HUDEP-2 (cell line): ENCODE results near the gene KBTBD6.
A peak's percentile ranks its signal among the peaks of the same experiment; 100 is the strongest.
"Not testable (repeated sequence)": the region's sequence is repeated elsewhere in the genome, so short reads cannot be mapped to it uniquely, and the experiment has no call there.

Experiments used
- DNase-seq, 76 experiments: peaks; one replicate each; lab custom pipeline; 2025; ENCODE audit not compliant: unreplicated experiment in 76 of 76; lab: John Stamatoyannopoulos, UW

Gene KBTBD6

DNA sequence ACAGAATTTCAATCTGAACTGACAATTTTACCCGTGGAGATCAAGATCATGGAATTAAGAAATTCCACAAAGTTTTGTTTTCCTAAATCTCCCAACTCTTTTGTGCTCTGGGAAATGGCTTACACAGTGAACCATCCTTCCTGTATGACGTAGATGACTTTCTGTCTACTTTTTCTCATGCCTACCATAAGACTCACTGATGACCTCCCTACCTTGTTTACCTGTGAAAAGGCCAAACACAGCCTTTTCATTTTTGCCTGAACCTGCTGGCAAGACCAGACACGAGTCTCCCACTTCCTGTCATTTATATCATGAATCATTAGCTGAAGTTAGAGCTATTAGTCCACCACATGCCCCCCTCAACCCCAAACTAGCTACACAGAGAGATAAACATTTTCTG is 4.6 kb upstream of the KBTBD6 start:
- DNase-seq, result no peak

DNA sequence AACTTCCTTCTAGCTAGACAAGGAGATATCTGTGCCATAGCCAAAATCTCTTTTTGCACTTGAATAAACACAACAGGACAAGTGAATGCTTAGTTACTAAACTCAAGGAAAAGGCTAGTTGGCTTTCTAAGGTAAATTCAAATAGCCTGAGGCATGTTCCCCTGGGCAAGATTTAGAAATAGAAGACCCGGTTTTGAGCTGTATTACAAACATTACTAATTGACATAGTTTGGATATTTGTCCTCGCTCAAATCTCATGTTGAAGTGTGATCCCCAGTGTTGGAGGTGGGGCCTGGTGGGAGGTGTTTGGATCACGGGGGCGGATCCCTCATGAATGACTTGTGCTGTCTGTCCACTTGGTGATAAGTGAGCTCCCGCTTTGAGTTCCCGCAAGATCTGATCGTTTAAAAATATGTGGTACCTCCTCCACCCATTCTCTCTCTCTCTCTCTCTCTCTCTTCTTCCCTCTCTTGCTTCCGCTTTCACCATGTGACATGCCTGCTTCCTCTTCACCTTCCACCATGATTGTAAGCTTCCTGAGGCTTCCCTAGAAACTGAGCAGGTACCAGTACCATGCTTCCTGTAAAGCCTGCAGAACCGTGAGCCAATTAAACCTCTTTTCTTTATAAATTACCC is 3.9 kb upstream of the KBTBD6 start:
- DNase-seq, result peak in 4 of 76 experiments; percentile 2 to 25 (median 12)

DNA sequence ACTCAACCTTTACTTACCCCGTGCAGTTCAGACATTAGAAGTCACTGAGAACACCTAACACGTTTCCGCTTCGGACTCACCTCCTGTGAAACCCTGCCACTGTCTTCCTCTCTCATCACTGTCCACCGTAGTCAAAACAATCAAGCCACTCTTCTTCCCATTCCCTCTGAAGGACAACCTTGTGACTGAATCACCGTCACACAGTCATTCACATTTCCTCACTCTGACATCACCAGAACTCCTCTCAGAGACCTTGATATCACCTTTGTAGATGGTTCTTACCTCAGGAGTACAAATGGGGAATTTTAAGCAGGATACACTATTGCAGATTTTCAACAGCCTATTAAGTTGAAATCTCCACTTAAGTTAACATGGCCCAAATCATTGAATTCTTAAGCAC is 1.3 kb upstream of the KBTBD6 start:
- no peak for DNase-seq

DNA sequence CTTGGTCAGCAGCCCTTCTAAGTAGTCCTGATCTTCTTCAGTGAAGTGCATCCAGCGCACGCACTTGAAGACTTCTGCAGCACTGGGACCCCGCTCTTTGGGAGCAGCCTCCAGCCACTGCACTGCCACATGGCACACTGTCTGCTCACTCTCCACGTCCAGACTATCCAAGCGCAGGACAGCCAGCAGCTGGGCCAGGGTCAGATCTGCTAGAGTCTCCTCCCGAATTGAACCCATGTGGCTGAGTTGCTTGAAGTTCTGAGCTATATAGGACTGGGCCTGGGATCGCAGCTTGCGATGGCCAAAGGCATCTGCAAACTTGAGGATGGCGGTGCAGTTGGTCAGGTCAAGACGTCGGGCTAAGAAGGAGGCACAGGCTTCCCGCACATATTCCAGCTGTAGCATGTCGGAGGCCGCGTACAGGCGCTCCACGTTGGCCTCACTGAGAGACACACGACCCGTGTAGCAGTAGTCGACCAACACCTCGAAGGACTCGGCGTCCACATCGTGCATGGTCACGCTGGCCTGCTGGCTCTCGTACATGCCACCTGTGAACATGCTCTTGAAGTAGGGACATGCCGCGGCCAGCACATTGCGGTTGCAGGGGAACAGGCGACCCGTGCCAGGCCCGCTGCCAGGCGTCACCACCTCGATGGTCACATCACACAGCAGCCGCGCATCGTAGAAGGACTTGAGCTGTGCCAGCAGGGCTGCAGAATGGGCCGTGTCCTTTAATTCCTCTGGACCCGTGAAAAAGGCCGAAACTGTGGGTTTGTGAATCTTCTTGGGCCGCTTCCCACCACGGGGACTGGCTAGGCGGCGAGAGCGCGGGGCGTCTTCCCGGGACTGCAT is 716 bp downstream of the KBTBD6 start:
- DNase-seq, result peak in 5 of 76 experiments; percentile 22 to 64 (median 45)

DNA sequence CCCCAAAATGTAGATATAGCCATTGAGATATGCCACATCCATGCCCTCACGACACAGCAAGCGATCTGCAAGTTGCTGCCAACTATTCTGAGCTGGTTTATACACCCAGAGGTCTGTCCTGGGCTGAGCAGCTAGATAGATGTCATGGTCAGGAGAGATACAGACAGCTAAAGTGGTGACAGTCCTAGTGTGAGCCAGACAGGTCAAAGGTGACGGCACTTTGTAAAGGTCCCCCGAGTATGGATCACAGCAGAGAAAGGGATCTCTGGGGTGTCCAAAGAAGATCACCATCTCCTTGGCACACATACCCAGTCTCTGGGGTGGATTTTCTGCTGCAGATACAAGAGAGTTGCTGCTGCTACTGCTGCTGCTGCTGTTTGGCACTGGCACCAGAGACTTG is 1.4 kb downstream of the KBTBD6 start:
- peak in 11 of 76 experiments; percentile 2 to 40 (median 14) for DNase-seq

DNA sequence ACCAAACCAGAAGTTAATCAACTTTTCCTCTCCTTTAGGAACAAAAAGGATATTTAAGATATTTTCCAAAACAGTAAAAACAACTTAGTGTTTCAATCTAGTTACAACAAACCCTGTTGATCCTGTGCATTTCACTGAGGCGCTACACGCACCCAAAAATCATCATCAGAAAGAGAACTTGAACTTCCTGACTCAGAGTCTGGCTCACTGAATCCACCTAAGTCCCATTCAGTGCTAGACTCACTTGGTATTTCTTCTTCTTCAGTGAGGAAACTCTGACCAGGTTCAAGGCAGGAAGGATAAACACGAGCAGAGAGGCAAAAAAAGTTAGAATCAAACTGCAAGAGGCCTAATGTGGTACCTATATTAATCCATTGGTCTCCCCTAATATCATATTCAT is 2.2 kb downstream of the KBTBD6 start:
- DNase-seq, result peak in 1 of 76 experiments; percentile 27

DNA sequence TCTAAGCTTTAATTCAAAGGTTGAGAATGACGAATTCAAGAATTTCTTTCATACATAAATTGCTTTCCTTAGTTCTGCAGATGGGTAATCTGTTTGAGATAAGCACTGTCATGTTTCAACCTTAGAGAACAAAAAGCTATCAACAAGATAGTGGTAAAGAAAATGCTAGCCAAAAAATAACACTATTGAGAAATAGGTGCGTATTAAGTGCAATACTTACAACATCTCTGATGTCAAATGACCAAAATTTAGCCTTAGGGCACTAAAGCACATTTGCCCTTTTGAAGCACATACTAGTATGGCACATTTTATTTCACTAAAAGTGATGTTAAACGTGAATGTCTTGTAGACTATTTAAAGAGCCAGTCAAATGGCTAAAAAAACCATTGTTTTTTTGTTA is 4.9 kb downstream of the KBTBD6 start:
- no peak for DNase-seq

DNA sequence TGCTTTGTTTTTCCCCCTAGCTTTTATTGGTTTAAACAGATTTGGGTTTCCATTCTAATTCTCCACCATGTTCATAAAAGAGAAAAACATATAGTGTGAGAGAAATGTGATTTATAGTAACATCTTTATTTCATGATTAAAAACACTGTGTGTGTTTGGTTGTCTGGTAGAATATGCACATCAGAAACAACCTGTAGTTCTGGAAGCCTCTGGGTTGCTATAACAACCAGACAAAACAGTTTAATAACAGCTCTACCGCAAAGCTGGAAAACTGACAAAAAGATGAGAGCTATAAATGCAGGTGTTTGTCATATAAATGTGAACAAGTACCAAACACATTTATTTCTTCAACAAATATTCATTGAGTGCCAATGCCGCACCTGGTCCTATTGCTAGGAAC is 9.8 kb downstream of the KBTBD6 start:
- no peak for DNase-seq

DNA sequence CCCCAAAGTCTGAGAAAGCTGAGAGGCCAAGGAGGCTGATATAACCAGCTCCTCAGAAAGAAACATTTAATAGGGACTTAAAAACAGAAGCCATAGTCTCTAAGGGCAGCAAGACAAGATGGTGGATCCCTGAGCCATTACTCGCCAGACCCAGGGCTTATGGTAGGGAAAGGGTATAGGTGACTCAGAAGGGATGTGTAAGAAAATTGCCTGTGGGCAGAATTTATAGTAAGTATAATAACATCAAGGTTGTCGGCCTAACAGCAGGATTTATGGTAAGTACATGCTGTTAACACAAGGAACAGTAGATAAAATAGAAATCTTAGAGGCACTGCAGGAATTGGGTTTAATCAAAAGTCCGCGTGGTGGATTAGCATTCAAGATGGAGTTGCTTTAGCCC is 14.7 kb downstream of the KBTBD6 start:
- DNase-seq, result no peak

DNA sequence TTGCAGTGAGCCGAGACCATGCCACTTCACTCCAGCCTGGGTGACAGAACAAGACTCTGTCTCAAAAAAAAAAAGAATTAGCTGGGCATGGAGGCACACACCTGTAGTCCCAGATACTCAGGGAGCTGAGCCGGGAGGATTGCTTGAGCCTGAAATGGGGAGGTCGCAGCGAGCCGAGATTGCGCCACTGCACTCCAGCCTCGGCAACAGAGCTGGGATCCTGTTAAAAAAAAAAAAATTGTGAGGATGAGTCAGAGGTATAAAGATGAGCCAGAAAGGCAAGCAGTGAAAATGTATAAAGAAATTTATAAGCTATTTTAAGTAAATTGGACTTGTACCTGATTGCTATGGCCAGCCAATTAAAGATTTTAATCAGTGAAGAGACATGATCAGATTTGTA is 21.1 kb downstream of the KBTBD6 start:
- DNase-seq, result no peak

DNA sequence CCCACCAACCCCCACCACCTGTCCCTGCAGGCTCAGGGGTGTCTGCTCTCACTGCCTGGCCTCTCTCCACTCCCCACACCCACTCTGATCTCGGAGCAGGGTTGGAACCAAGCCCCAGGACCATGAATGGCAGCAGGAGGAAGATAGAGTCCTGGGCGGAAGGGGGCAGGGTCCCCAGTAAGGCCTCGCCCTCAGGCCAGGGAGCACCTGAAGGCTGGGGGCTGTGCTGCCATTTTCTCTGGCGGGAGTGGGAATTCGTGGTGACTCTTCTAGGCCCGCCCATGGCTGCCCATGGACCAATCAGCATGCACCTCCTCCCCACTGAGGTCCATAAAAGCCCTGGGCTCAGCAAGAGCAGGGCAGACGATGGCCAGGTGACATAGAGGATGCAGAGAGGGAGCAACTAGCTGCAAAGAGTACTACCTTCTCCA is 25.0 kb downstream of the KBTBD6 start:
- DNase-seq, result peak in 1 of 76 experiments; percentile 2

DNA sequence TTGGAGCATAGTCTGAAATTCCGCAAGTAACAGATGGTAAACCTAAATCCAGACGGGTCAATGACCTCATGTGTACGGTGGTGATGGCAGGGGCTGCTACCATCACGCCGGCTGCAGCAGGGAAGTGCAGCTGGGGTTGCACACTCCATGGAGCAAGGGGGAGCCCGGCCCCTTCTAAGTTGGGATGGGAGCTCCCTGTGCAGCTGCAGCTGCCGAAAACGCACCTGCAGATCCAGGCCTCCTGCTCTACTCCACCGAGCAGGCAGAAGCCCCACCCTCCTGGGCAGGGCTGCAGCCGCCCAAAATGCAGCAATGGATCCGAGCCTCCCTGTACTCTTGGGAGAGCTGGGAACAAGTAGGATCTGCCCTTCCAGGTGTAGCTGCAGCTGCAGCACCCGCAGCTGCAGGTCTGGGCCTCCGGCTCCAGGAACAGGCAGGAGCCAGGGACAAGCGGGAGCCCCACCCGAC is 25.5 kb downstream of the KBTBD6 start:
- no peak for DNase-seq

DNA sequence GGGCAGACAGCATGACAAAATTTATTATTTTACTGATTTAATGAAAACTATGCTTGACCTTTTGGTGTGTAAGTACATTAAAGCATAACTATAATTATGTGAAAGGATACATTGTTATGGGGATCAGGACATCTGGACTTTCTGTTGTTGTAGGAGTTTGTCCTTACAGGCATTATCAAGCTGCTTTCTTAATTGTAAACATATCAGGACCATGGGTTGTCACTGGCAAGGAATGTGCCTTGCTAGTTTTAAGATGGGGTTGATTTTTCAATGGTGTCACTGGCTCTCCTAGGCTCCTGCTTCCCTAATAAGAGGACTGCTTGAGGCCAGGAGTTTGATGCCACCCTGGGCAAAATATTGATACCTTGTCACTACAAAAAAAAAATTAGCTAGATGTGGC is 32.6 kb downstream of the KBTBD6 start:
- DNase-seq, result no peak

DNA sequence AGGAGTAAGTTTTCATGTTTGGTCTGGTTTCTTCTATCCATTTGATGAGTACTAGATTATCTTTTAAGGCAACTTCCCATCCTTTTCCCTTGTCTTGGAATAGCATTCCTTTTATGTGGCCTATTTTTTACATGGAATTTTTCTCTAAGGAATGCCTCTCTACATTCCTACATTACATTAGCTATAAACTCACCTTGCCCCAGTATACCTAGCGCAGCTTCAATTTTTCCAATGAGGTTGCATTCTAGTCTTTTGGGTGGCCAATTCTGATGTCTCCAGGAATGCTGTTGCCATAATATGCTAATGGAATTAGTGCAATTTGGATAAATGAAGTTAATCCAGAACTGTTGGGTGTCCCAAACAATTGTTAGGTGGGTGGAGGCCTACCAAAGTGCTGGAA is 33.8 kb downstream of the KBTBD6 start:
- DNase-seq, result no peak

DNA sequence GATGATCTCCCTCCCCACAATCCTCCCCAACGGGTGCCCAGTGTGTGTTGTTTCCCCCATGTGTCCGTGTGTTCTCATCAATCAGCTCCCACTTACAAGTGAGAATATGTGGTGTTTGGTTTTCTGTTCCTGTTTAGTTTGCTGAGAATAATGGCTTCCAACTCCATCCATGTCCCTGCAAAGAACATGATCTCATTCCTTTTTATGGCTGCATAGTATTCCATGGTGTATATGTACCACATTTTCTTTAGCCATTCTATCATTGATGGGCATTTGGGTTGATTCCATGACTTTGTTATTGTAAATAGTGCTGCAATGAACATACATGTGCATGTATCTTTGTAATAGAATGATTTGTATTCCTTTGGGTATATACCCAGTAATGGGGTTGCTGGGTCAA is 36.9 kb downstream of the KBTBD6 start:
- not testable (repeated sequence) for DNase-seq

DNA sequence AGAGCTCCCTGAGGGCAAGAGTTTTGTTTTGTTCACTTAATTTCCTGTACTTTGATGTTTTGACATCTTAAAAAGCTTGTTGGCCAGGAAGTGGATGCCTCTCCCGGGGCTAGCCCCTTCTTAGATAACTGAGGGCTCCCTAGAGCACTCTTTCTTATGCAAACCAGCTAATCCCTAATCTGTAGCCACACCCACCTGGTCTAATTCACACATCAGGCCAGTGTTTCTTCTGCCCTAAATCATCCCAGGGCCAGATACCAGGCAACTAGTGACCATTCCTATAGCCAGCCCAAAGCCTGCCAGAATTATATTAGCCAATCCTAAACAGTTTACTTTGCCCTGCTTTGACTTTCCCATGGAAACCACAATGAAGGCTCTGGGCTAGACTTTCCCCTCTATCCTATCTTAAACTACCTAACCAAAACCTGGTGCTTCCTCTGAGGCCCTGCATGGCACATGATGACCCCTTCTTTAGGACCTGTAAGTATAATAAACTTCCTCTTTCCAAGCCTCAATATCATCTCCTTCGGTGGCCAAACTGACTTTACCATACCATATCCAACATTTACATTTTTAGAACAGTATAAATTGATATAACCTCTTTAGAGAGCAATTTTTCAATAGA is 46.5 kb downstream of the KBTBD6 start:
- DNase-seq, result no peak

DNA sequence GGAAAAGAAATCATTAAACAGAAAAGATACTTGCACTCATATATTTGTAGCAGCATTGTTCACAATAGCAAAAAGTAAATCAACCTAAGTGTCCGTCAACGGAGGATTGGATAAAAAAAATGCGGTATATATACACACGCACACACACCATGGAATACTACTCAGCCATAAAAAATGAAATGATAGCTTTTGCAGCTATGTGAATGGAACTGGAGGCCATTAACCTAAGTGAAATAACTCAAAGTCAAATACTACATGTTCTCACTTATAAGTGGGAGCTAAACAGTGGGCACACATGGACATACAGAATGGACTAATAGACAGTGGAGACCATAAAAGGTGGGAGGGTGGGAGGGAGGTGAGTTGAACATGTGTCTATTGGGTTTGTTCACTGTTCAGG is 52.9 kb downstream of the KBTBD6 start:
- DNase-seq, result no peak
